ENCODE data around the gene SCAMP2.

Gene SCAMP2

GRCh38 chr15:74815121-74815934, 57.8 kb downstream of the SCAMP2 start:
- no peak for DNase-seq

GRCh38 chr15:74812533-74812932, 60.6 kb downstream of the SCAMP2 start, which contains the start of gene LMAN1L:
LMAN1L (plus strand) TSS chr15:74812835; CDS start chr15:74812855, 20 bp downstream.
- no peak for DNase-seq

GRCh38 chr15:74809956-74810355, 63.2 kb downstream of the SCAMP2 start:
- DNase-seq: no peak

GRCh38 chr15:74809242-74809641, 63.9 kb downstream of the SCAMP2 start:
- no peak for DNase-seq

- DNase-seq: no peak
Measured at GRCh38 chr15:74808840-74809229, 64.3 kb downstream of the SCAMP2 start.

- no peak for DNase-seq
Measured at GRCh38 chr15:74808078-74808839, 64.9 kb downstream of the SCAMP2 start.

- DNase-seq: no peak
Measured at GRCh38 chr15:74807282-74807681, 65.9 kb downstream of the SCAMP2 start.

- DNase-seq: no peak
Measured at GRCh38 chr15:74804935-74805334, 68.2 kb downstream of the SCAMP2 start.

- DNase-seq: no peak
Measured at GRCh38 chr15:74802862-74803447, 70.2 kb downstream of the SCAMP2 start.

- DNase-seq: no peak
Measured at GRCh38 chr15:74802290-74802689, 70.9 kb downstream of the SCAMP2 start.

GRCh38 chr15:74801311-74801997, 71.7 kb downstream of the SCAMP2 start:
- DNase-seq: no peak

- no peak for DNase-seq
Measured at GRCh38 chr15:74800559-74801094, 72.5 kb downstream of the SCAMP2 start.

GRCh38 chr15:74799856-74800558, 73.2 kb downstream of the SCAMP2 start:
- peak; percentile 73 for DNase-seq

- peak; percentile 37 for DNase-seq
Measured at GRCh38 chr15:74799255-74799855, 73.8 kb downstream of the SCAMP2 start.

- no peak for DNase-seq
Measured at GRCh38 chr15:74798388-74799254, 74.5 kb downstream of the SCAMP2 start.

- DNase-seq: no peak
Measured at GRCh38 chr15:74795966-74796625, 77.1 kb downstream of the SCAMP2 start.

- DNase-seq: no peak
Measured at GRCh38 chr15:74794970-74795349, 78.2 kb downstream of the SCAMP2 start.

GRCh38 chr15:74794248-74794969, 78.8 kb downstream of the SCAMP2 start:
- DNase-seq: no peak
